DMS153 treated with DMSO at 0.1 percent for 48 hours (cell line): ENCODE data around the gene PLEKHA7.
"Not testable (repeated sequence)": the region's sequence is repeated elsewhere in the genome, so short reads cannot be mapped to it uniquely, and the experiment has no call there.

Source experiments
- DNase-seq: peaks from one replicate; lab custom pipeline; 2025; ENCODE audit not compliant: unreplicated experiment; lab: John Stamatoyannopoulos, UW

Gene PLEKHA7

GRCh38 chr11:16977136-16977993, 36.8 kb downstream of the PLEKHA7 start:
- DNase-seq: no peak

GRCh38 chr11:16976379-16976778, 37.8 kb downstream of the PLEKHA7 start:
- no peak for DNase-seq

- DNase-seq: no peak
These were observed 38.3 kb downstream of the PLEKHA7 start for GRCh38 chr11:16975906-16976305.

- no peak for DNase-seq
These were observed 40.8 kb downstream of the PLEKHA7 start for GRCh38 chr11:16973338-16973964.

GRCh38 chr11:16969010-16969999, 44.9 kb downstream of the PLEKHA7 start:
- DNase-seq: no peak

- no peak for DNase-seq
These were observed 46.0 kb downstream of the PLEKHA7 start for GRCh38 chr11:16968196-16968595.

- DNase-seq: no peak
These were observed 47.1 kb downstream of the PLEKHA7 start for GRCh38 chr11:16966930-16967671.

GRCh38 chr11:16964501-16964900, 49.7 kb downstream of the PLEKHA7 start:
- no peak for DNase-seq

GRCh38 chr11:16963316-16963876, 50.8 kb downstream of the PLEKHA7 start:
- DNase-seq: no peak

- DNase-seq: not testable (repeated sequence)
These were observed 51.6 kb downstream of the PLEKHA7 start for GRCh38 chr11:16962589-16962988.

GRCh38 chr11:16962146-16962545, 52.1 kb downstream of the PLEKHA7 start:
- DNase-seq: no peak

GRCh38 chr11:16960250-16960649, 54.0 kb downstream of the PLEKHA7 start:
- no peak for DNase-seq

- DNase-seq: peak; percentile 46
These were observed 54.6 kb downstream of the PLEKHA7 start for GRCh38 chr11:16959602-16960001.

- peak; percentile 79 for DNase-seq
These were observed 55.4 kb downstream of the PLEKHA7 start for GRCh38 chr11:16958833-16959232.

- DNase-seq: no peak
These were observed 57.6 kb downstream of the PLEKHA7 start for GRCh38 chr11:16956538-16957153.

GRCh38 chr11:16953663-16954062, 60.6 kb downstream of the PLEKHA7 start:
- no peak for DNase-seq

GRCh38 chr11:16946477-16947282, 67.5 kb downstream of the PLEKHA7 start:
- no peak for DNase-seq

- DNase-seq: peak; percentile 57
These were observed 68.3 kb downstream of the PLEKHA7 start for GRCh38 chr11:16945671-16946469.
